A549 (cell line): ENCODE measurements around the gene LAIR1. TPM values are rescaled to one million over a fixed set of nuclear protein-coding genes. Genes with fewer than 3 reads are reported as not detected.
A peak's percentile ranks its signal among the peaks of the same experiment; 100 is the strongest.

Experiments
- ATAC-seq, 2 experiments: fragments of 200-7000 bp in 1 of 2; fragments of >200 bp in 1 of 2; cut with Nextera tagmentation in 1 of 2; cut with Tn5 transposase in 1 of 2; 3 replicates each; pipeline versions ENCODE4 v1.8.0 to v1.9.1; 2018 to 2020; ENCODE audit warnings: mild to moderate bottlenecking in 1 of 2, moderate library complexity in 1 of 2
- CTCF ChIA-PET: fragments of 300-600 bp; sonication (Branson Sonifier 250); formaldehyde crosslinking; extraction: SDS; loops from one replicate; lab custom pipeline; 2021; ENCODE audit warnings: antibody characterized with exemption, inconsistent platforms; lab: Yijun Ruan, JAX
- POLR2A ChIA-PET: fragments of 350-600 bp; formaldehyde crosslinking; extraction: SDS; loops from one replicate; lab custom pipeline; 2021; ENCODE audit warnings: antibody characterized with exemption, inconsistent platforms; lab: Yijun Ruan, JAX
- DNase-seq, 2 experiments: peaks; one replicate each; pipeline versions ENCODE4 v3.0.0 to v3.0.0-alpha.2; 2011 to 2016; ENCODE audit warnings: low read depth in 1 of 2, low spot score in 1 of 2
- FAIRE-seq: peaks from 2 replicates; lab custom pipeline; 2011; peaks lifted over from hg19 to GRCh38; lab: Jason Lieb, UNC
- H3K27ac ChIP-seq, 2 experiments: fragments of >200 bp; sonication (Bioruptor Twin); formaldehyde crosslinking; 3 replicates each; pipeline ENCODE4 v1.5.1; 2016 to 2017
- H3K4me1 ChIP-seq: fragments of >200 bp; sonication (Bioruptor Twin); formaldehyde crosslinking; 3 replicates; pipeline ENCODE4 v1.6.1; 2016
- H3K4me2 ChIP-seq: fragments of >200 bp; sonication (Bioruptor Twin); formaldehyde crosslinking; 3 replicates; pipeline ENCODE4 v1.6.1; 2016
- H3K4me3 ChIP-seq: fragments of >200 bp; sonication (Bioruptor Twin); formaldehyde crosslinking; 3 replicates; pipeline ENCODE4 v1.5.1; 2016
- H3K9me3 ChIP-seq: fragments of >200 bp; sonication (Bioruptor Twin); formaldehyde crosslinking; 3 replicates; pipeline ENCODE4 v1.6.1; 2016
- EHF ChIP-seq: fragments of 250-450 bp; sonication (Bioruptor Pico); IDR thresholded peaks from 2 replicates; pipeline ENCODE4 v1.5.0; 2020; ENCODE audit warnings: mild to moderate bottlenecking
- EHMT2 ChIP-seq: fragments of 200-600 bp; sonication (generic); IDR thresholded peaks from 2 replicates; pipeline ENCODE4 v1.6.1; 2016; ENCODE audit warnings: antibody characterized with exemption, low read depth, mild to moderate bottlenecking, moderate library complexity
- FOXS1 ChIP-seq: fragments of 250-450 bp; sonication (Bioruptor Pico); IDR thresholded peaks from 2 replicates; pipeline ENCODE4 v1.5.0; 2020; ENCODE audit warnings: mild to moderate bottlenecking, moderate library complexity
- GATA3 ChIP-seq: IDR thresholded peaks from 2 replicates; pipeline ENCODE4 v1.6.1; 2012; ENCODE audit warnings: borderline replicate concordance
- HEYL ChIP-seq: fragments of 250-450 bp; sonication (Bioruptor Pico); IDR thresholded peaks from 2 replicates; pipeline ENCODE4 v1.8.0; 2021; ENCODE audit warnings: mild to moderate bottlenecking, moderate library complexity
- HOXA7 ChIP-seq: fragments of 250-450 bp; sonication (Bioruptor Pico); IDR thresholded peaks from 2 replicates; pipeline ENCODE4 v1.5.0; 2020; ENCODE audit warnings: mild to moderate bottlenecking, moderate library complexity
- HOXB5 ChIP-seq: fragments of 250-450 bp; sonication (Bioruptor Pico); IDR thresholded peaks from 2 replicates; pipeline ENCODE4 v1.5.0; 2020; ENCODE audit warnings: mild to moderate bottlenecking, moderate library complexity
- KDM5A ChIP-seq: fragments of 200-600 bp; sonication (generic); IDR thresholded peaks from 2 replicates; pipeline ENCODE4 v1.6.1; 2016; ENCODE audit warnings: antibody characterized with exemption, mild to moderate bottlenecking
- NFE2L2 ChIP-seq: fragments of 150-350 bp; conservative IDR thresholded peaks from 2 replicates; pipeline ENCODE4 v1.6.1; 2014; ENCODE audit warnings: low read length
- NR3C1 ChIP-seq: fragments of >200 bp; sonication (Bioruptor Twin); formaldehyde crosslinking; IDR thresholded peaks from 3 replicates; pipeline ENCODE4 v1.6.1; 2017
- POLR2AphosphoS2 ChIP-seq: conservative IDR thresholded peaks from 2 replicates; pipeline ENCODE4 v1.6.1; 2012; ENCODE audit warnings: low read length, improper control_type of control experiment, inconsistent platforms
- RAD21 ChIP-seq, 2 experiments: fragments of >200 bp in 1 of 2; sonication (Bioruptor Twin) in 1 of 2; formaldehyde crosslinking in 1 of 2; IDR thresholded peaks in 1 of 2; conservative IDR thresholded peaks in 1 of 2; 2 replicates in 1 of 2; 3 replicates in 1 of 2; pipeline ENCODE4 v1.6.1; 2012 to 2018; ENCODE audit warnings: inconsistent platforms in 1 of 2
- RCOR1 ChIP-seq: fragments of 150-350 bp; IDR thresholded peaks from 2 replicates; pipeline ENCODE4 v1.6.1; 2014; ENCODE audit warnings: antibody characterized with exemption, low read length, low read depth
- SREBF2 ChIP-seq: fragments of 450-650 bp; IDR thresholded peaks from 2 replicates; pipeline ENCODE4 v1.6.1; 2014; ENCODE audit warnings: mild to moderate bottlenecking, moderate library complexity
- ZC3H11A ChIP-seq: fragments of 450-650 bp; IDR thresholded peaks from 2 replicates; pipeline ENCODE4 v1.6.1; 2014; ENCODE audit warnings: antibody characterized with exemption, mild to moderate bottlenecking
- ZNF302 ChIP-seq: fragments of 250-450 bp; sonication (Bioruptor Pico); IDR thresholded peaks from 2 replicates; pipeline ENCODE4 v1.9.0; 2021; ENCODE audit warnings: inconsistent platforms, mild to moderate bottlenecking, moderate library complexity
- WGBS: methylation state at CpG from one replicate; pipeline ENCODE4 v1.1.6; 2017; ENCODE audit errors: missing lambda C conversion rate; 5-methylcytosine and 5-hydroxymethylcytosine counted together
- polyA plus RNA-seq, 4 experiments: library from polyadenylated mRNA; depleted of rRNA in 3 of 4; stranded (reverse); fragments of >200 nt; fragmentation: RNase III in 1 of 4; extraction: RNeasy Plus Mini Kit Qiagen cat#74134 plus additional on column Dnase treatment in 1 of 4; gene quantifications; 2 replicates in 3 of 4; 3 replicates in 1 of 4; pipeline ENCODE4 v1.2.3, GENCODE V29; 2011 to 2017
- TF ChIP-seq, protein P1 (sequence below): fragments of 250-450 bp; sonication (Bioruptor Pico); IDR thresholded peaks from 2 replicates; pipeline ENCODE4 v1.5.0; 2020; ENCODE audit warnings: low read depth, mild to moderate bottlenecking, moderate library complexity
- TF ChIP-seq, protein P2 (sequence below): fragments of 200-600 bp; sonication (generic); IDR thresholded peaks from 2 replicates; pipeline ENCODE4 v1.6.1; 2016; ENCODE audit warnings: antibody characterized with exemption, mild to moderate bottlenecking, moderate library complexity
- TF ChIP-seq, protein P3 (sequence below): IDR thresholded peaks from 2 replicates; pipeline ENCODE4 v1.6.1; 2012; ENCODE audit warnings: low read depth, borderline replicate concordance

The LAIR1 gene
- polyA plus RNA-seq, 2 of the 4 experiments (the other 2 are of a cell fraction): not detected

DNA sequence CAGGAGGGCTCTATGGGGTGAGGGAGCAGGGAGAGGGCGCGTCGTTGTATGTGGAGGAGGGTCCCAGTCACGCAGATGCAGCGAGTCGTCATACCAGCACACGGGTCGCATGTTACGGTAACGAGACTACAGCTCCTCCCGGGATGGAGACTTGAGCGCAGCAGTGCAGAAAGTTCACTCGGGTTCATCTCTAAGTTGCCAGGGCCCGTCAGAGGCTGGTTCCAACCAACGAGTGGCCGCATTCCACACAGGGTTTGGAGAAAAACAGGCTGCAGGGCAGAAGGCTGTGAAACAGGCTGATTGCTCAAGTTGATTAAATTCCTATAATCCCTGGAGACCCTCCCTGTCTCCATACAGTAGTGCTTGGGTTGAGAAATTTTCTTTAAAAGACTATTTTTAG lies 28.6 kb upstream of the LAIR1 start:
- TF ChIP-seq NR3C1: no peak
- TF ChIP-seq, protein P1, sequence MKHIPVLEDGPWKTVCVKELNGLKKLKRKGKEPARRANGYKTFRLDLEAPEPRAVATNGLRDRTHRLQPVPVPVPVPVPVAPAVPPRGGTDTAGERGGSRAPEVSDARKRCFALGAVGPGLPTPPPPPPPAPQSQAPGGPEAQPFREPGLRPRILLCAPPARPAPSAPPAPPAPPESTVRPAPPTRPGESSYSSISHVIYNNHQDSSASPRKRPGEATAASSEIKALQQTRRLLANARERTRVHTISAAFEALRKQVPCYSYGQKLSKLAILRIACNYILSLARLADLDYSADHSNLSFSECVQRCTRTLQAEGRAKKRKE (CRISPR knock-in tag): no peak
- TF ChIP-seq, all 56 proteins: peak for 0
- Histone ChIP-seq H3K4me3 (no peak overlapping the region), H3K27ac (no peak overlapping the region), H3K4me1 (no peaks in the 10 kb centered on the region), H3K4me2 (no peak overlapping the region), H3K9me3 (peaks cover 7% of the 10 kb centered on the region; the same call in 2 of the 3 replicates)
- ATAC-seq (no peak), DNase-seq (no peak), FAIRE-seq (no peak)
- 72% methylated on average over 16 of the region's 16 CpGs for WGBS
- POLR2A ChIA-PET: no interaction called here
- CTCF ChIA-PET: interaction anchor here (0.7 to 4.3 kb wide), 5 partner anchors 16 to 226 kb away, joined by 3 to 45 read pairs (median 3); no protein-coding TSS in a partner anchor

DNA sequence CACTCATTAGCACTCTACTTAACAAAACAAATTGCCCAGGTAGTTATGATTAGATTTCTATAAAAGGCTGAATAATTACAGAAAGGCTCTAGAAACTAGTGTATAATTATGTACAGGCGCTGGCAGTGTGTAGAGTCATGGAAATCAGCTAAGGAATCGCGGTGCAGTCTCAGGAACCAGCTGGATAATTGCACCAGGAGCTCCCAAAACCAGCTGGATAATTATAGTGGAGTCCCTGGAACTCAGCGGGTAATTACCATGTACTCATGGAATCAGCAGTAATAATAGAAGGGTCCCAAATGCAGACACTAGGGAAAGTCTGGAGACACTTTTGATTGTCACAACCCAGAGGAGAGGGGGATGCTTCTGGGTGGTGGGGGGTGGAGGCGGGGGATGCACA lies 27.4 kb upstream of the LAIR1 start:
- Histone ChIP-seq H3K4me2 (no peak overlapping the region), H3K27ac (no peak overlapping the region), H3K9me3 (peaks cover 7% of the 10 kb centered on the region; the same call in 2 of the 3 replicates), H3K4me1 (0 out of 3 replicates have a peak, but pooled peaks cover 5% of the 10 kb centered on the region), H3K4me3 (no peak overlapping the region)
- DNase-seq: no peak
- ChIA-PET CTCF (interaction anchor here (0.6 to 4.3 kb wide), 30 partner anchors 10 to 1241 kb away, joined by 3 to 70 read pairs (median 9); partner anchors contain the start of genes LILRA5 and MBOAT7), POLR2A (interaction anchor here (1.4 kb wide), 1 partner anchor 255 kb away, joined by 3 read pairs; the partner anchor contains the start of gene CNOT3)
- TF ChIP-seq HEYL (CRISPR knock-in tag) (no peak), HOXA7 (no peak), KDM5A (no peak), RCOR1 (no peak), NFE2L2 (no peak), FOXS1 (CRISPR knock-in tag) (no peak), GATA3 (no peak), SREBF2 (no peak), EHF (CRISPR knock-in tag) (no peak), ZNF302 (CRISPR knock-in tag) (no peak), POLR2AphosphoS2 (no peak), HOXB5 (CRISPR knock-in tag) (no peak)
- TF ChIP-seq, protein P2, sequence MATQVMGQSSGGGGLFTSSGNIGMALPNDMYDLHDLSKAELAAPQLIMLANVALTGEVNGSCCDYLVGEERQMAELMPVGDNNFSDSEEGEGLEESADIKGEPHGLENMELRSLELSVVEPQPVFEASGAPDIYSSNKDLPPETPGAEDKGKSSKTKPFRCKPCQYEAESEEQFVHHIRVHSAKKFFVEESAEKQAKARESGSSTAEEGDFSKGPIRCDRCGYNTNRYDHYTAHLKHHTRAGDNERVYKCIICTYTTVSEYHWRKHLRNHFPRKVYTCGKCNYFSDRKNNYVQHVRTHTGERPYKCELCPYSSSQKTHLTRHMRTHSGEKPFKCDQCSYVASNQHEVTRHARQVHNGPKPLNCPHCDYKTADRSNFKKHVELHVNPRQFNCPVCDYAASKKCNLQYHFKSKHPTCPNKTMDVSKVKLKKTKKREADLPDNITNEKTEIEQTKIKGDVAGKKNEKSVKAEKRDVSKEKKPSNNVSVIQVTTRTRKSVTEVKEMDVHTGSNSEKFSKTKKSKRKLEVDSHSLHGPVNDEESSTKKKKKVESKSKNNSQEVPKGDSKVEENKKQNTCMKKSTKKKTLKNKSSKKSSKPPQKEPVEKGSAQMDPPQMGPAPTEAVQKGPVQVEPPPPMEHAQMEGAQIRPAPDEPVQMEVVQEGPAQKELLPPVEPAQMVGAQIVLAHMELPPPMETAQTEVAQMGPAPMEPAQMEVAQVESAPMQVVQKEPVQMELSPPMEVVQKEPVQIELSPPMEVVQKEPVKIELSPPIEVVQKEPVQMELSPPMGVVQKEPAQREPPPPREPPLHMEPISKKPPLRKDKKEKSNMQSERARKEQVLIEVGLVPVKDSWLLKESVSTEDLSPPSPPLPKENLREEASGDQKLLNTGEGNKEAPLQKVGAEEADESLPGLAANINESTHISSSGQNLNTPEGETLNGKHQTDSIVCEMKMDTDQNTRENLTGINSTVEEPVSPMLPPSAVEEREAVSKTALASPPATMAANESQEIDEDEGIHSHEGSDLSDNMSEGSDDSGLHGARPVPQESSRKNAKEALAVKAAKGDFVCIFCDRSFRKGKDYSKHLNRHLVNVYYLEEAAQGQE: no peak
- TF ChIP-seq, protein P3, sequence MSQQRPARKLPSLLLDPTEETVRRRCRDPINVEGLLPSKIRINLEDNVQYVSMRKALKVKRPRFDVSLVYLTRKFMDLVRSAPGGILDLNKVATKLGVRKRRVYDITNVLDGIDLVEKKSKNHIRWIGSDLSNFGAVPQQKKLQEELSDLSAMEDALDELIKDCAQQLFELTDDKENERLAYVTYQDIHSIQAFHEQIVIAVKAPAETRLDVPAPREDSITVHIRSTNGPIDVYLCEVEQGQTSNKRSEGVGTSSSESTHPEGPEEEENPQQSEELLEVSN: no peak
- peak; percentile 9 to 16; a peak in 3 of 6 replicates for ATAC-seq
- no peak for FAIRE-seq
- 10% methylated on average over 4 of the region's 5 CpGs for WGBS

DNA sequence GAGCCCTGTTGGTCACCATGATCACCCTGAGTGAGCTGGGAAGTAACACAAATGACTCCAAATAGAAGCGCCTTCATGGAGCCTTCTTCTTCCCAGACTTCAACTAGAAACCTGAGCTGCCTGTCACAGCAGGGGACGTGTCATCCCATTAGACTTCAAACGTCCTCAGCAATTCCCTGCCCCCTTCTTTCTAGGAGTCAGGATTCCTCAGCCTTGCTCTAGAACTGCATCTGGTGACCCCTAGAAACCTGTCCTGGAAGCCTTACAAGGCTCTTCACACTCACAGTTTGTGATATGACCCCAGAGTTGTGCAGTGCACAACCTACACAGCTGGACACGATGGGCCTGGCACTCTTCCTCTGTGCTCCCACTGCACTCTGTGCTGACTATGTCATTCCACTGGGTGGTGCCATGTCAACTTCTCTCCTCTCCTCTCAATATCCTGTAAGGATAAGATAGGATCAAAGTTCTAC lies 26.9 kb upstream of the LAIR1 start:
- WGBS: 4% methylated on average over 4 of the region's 4 CpGs
- Histone ChIP-seq H3K4me1 (0 out of 3 replicates have a peak, but pooled peaks cover 5% of the 10 kb centered on the region), H3K9me3 (peaks cover 7% of the 10 kb centered on the region; the same call in 2 of the 3 replicates), H3K27ac (no peak overlapping the region), H3K4me2 (no peak overlapping the region), H3K4me3 (no peak overlapping the region)
- POLR2A ChIA-PET: interaction anchor here (1.4 kb wide), 1 partner anchor 254 kb away, joined by 3 read pairs; the partner anchor contains the start of gene CNOT3
- peak; percentile 89 for ATAC-seq
- peak in 1 of 2 experiments; percentile 41 for DNase-seq
- no peak for TF ChIP-seq ZC3H11A
- no peak for TF ChIP-seq RCOR1
- TF ChIP-seq EHMT2: no peak
- TF ChIP-seq RAD21 (conservative IDR thresholded peaks at IDR 0.05 in 1 of 2, IDR thresholded peaks at IDR 0.05 in 1 of 2): peak in 1 of 2 experiments; percentile 25; a peak in 1 of 5 replicates
- CTCF ChIA-PET: interaction anchor here (0.6 to 4.3 kb wide), 56 partner anchors 9 to 1241 kb away, joined by 3 to 70 read pairs (median 6); partner anchors contain the start of genes LILRA5, MBOAT7 and TTYH1
- no peak for FAIRE-seq
